Endothelial cell (in vitro differentiated cells): ENCODE results near the gene TXNDC15. TPM values are rescaled to one million over a fixed set of nuclear protein-coding genes. Genes with fewer than 3 reads are reported as not detected.
"Not testable (repeated sequence)": the region's sequence is repeated elsewhere in the genome, so short reads cannot be mapped to it uniquely, and the experiment has no call there.

Source experiments
- DNase-seq: peaks from one replicate; pipeline ENCODE4 v3.0.0; 2021; ENCODE audit warnings: low spot score
- H3K27ac Mint-ChIP-seq: one replicate; pipeline ENCODE4 v1.8.0; 2021; ENCODE audit warnings: mixed read lengths, inconsistent platforms; ENCODE audit not compliant: unreplicated experiment
- H3K27me3 Mint-ChIP-seq: one replicate; pipeline ENCODE4 v1.8.0; 2021; ENCODE audit warnings: mild to moderate bottlenecking, moderate library complexity, mixed read lengths, inconsistent platforms; ENCODE audit not compliant: unreplicated experiment
- H3K36me3 Mint-ChIP-seq: one replicate; pipeline ENCODE4 v1.8.0; 2021; ENCODE audit warnings: mild to moderate bottlenecking, low read depth, mixed read lengths, inconsistent platforms; ENCODE audit not compliant: unreplicated experiment
- H3K4me1 Mint-ChIP-seq: one replicate; pipeline ENCODE4 v1.8.0; 2021; ENCODE audit warnings: mild to moderate bottlenecking, mixed read lengths, inconsistent platforms; ENCODE audit not compliant: unreplicated experiment
- H3K4me3 Mint-ChIP-seq: one replicate; pipeline ENCODE4 v1.8.0; 2021; ENCODE audit warnings: mild to moderate bottlenecking, mixed read lengths, inconsistent platforms; ENCODE audit not compliant: unreplicated experiment
- H3K9me3 Mint-ChIP-seq: one replicate; pipeline ENCODE4 v1.8.0; 2021; ENCODE audit warnings: mixed read lengths, inconsistent platforms; ENCODE audit not compliant: unreplicated experiment
- total RNA-seq: library from RNA; stranded (reverse); fragmentation: NEBNext Ultra II Directional; extraction: Animal tissue kit (Norgen Biotek cat#: 25700); gene quantifications from one replicate; pipeline ENCODE4 v1.2.1, GENCODE V29; 2021; ENCODE audit not compliant: unreplicated experiment
- TF ChIP-seq, protein P1 (sequence below): fragments of 200-600 bp; sonication (generic); IDR thresholded peaks from one replicate; pipeline ENCODE4 v1.5.0; 2021; ENCODE audit warnings: antibody characterized with exemption; ENCODE audit not compliant: unreplicated experiment

The TXNDC15 gene
- total RNA-seq, 1 donor from 2014 or later = 40.5 TPM

DNA sequence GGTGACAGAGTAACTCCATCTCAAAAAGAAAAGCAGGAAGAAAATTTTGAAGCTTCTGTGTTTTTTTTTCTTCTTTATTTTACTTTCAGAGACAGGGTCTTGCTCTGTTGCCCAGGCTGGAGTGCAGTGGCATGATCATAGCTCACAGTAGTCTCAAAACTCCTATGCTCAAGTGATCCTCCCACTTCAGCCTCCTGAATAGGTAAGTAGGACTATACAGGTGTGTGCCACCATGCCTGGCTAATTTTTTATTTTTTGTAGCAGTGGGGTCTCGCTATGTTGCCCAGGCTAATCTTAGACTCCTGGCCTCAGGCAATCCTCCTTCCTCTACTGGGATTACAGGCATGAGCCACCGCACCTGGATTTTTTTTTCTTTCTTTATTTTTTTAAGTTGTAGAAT lies 38.5 kb upstream of the TXNDC15 start:
- no peak for DNase-seq
- TF ChIP-seq, protein P1, sequence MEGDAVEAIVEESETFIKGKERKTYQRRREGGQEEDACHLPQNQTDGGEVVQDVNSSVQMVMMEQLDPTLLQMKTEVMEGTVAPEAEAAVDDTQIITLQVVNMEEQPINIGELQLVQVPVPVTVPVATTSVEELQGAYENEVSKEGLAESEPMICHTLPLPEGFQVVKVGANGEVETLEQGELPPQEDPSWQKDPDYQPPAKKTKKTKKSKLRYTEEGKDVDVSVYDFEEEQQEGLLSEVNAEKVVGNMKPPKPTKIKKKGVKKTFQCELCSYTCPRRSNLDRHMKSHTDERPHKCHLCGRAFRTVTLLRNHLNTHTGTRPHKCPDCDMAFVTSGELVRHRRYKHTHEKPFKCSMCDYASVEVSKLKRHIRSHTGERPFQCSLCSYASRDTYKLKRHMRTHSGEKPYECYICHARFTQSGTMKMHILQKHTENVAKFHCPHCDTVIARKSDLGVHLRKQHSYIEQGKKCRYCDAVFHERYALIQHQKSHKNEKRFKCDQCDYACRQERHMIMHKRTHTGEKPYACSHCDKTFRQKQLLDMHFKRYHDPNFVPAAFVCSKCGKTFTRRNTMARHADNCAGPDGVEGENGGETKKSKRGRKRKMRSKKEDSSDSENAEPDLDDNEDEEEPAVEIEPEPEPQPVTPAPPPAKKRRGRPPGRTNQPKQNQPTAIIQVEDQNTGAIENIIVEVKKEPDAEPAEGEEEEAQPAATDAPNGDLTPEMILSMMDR = no peak
- no peaks in the 10 kb centered on the region for H3K4me1 Mint-ChIP-seq
- H3K36me3 Mint-ChIP-seq = peaks cover 6% of the 10 kb centered on the region
- no peak overlapping the region for H3K27ac Mint-ChIP-seq
- no peaks in the 10 kb centered on the region for H3K9me3 Mint-ChIP-seq
- H3K27me3 Mint-ChIP-seq = no peaks in the 10 kb centered on the region
- no peak overlapping the region for H3K4me3 Mint-ChIP-seq

DNA sequence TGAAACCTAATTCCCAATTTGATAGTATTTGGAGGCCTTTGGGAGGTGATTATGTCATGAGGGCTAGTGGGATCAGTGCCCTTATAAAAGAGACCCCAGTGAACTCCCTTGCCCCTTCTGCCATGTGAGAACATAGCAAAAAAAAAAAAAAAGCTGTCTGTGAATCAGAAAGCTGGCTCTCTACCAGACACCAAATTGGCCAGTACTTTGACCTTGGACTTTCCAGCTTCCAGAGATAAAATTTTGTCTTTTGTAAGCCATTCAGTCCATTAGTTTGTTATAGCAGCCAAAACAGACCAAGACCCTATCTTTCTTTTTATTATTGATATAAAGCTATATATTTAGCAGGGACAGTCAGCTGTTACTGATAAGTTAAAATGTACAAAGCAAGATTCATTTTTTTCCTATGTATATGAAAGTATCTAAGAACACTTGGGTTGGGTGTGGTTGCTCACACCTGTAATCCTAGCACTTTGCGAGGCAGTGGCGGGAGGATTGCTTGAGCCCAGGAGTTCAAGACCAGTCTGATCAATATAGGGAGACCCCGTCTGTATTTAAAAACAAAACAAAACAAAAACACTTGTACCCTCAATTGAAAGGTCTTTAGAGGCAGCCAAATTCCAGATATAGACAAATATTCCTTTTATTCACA lies 36.5 kb upstream of the TXNDC15 start:
- Mint-ChIP-seq H3K36me3 (peaks cover 10% of the 10 kb centered on the region), H3K27me3 (no peaks in the 10 kb centered on the region), H3K4me3 (no peak overlapping the region), H3K27ac (no peak overlapping the region), H3K9me3 (no peaks in the 10 kb centered on the region), H3K4me1 (no peaks in the 10 kb centered on the region)
- TF ChIP-seq, protein P1 = no peak
- no peak for DNase-seq

DNA sequence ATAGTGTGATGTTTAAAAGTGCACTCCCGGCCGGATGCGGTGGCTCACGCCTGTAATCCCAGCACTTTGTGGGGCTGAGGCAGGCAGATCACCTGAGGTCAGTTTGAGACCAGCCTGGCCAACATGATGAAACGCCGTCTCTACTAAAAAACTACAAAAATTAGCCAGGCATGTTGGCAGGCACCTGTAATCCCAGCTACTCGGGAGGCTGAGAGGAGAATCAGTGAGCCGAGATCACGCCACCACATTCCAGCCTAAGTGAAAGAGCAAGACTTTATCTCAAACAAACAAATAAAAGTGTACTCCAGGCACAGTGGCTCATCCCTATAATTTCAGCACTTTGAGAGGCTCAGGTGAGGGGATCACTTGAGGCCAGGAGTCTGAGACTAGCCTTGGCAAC lies 35.8 kb upstream of the TXNDC15 start:
- not testable (repeated sequence) for H3K27me3 Mint-ChIP-seq, DNase-seq, H3K4me1 Mint-ChIP-seq, H3K4me3 Mint-ChIP-seq, H3K27ac Mint-ChIP-seq, H3K9me3 Mint-ChIP-seq
- peaks cover 10% of the 10 kb centered on the region for H3K36me3 Mint-ChIP-seq

DNA sequence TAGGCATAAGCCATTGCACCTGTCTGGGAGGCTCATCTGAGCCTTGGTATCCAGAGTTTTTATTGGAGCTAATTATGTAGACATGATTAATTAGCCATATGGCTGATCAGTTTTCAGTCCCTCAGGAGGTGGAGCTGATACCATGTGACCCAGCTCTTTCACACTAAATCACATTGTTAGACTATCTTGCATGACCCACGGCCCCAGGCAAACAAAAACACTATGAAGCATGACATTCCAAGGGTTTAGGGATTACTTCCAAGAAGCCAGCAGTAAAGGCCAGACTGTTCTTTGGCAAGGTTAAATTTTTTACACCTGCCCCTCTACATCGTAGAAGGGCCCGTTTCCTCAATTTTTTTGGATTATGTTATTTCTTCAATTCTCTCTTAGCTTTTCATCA lies 33.4 kb upstream of the TXNDC15 start:
- H3K36me3 Mint-ChIP-seq = peaks cover 14% of the 10 kb centered on the region
- TF ChIP-seq, protein P1 = no peak
- DNase-seq = no peak
- no peaks in the 10 kb centered on the region for H3K9me3 Mint-ChIP-seq
- peaks cover 7% of the 10 kb centered on the region for H3K27me3 Mint-ChIP-seq
- peaks cover 15% of the 10 kb centered on the region for H3K4me1 Mint-ChIP-seq
- no peak overlapping the region for H3K27ac Mint-ChIP-seq
- H3K4me3 Mint-ChIP-seq = no peak overlapping the region

DNA sequence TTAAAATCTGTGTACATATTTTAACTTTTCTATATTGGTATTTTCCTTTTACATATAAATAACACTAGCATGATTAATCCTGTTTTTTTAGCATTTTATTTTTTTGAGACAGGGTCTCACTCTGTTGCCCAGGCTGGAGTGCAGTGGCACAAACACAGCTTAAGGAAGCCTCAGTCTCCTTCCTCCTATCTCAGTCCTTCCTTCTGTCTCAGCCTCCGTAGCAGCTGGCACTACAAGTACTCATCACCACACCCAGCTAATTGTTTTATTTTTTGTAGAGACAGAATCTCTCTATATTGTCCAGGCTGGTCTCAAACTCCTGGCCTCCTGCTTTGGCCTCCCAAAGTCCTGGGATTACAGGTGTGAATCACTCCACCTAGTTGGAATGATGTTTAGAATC lies 29.9 kb upstream of the TXNDC15 start:
- peaks cover 12% of the 10 kb centered on the region for H3K27me3 Mint-ChIP-seq
- peak overlapping the region; percentile 1 for H3K27ac Mint-ChIP-seq
- TF ChIP-seq, protein P1 = no peak
- no peaks in the 10 kb centered on the region for H3K9me3 Mint-ChIP-seq
- peaks cover 24% of the 10 kb centered on the region for H3K4me1 Mint-ChIP-seq
- no peak for DNase-seq
- H3K4me3 Mint-ChIP-seq = no peak overlapping the region
- H3K36me3 Mint-ChIP-seq = peaks cover 19% of the 10 kb centered on the region
